NCI-H446 (cell line): ENCODE measurements around the gene S100A12.

ENCODE experiments used
- DNase-seq, 2 experiments: peaks; one replicate each; lab custom pipeline; 2025; lab: John Stamatoyannopoulos, UW

Gene S100A12

GRCh38 chr1:153397051-153397923, 21.9 kb upstream of the S100A12 start:
- no peak for DNase-seq

- DNase-seq: no peak
These were observed 21.0 kb upstream of the S100A12 start for GRCh38 chr1:153396461-153396860.

DNA sequence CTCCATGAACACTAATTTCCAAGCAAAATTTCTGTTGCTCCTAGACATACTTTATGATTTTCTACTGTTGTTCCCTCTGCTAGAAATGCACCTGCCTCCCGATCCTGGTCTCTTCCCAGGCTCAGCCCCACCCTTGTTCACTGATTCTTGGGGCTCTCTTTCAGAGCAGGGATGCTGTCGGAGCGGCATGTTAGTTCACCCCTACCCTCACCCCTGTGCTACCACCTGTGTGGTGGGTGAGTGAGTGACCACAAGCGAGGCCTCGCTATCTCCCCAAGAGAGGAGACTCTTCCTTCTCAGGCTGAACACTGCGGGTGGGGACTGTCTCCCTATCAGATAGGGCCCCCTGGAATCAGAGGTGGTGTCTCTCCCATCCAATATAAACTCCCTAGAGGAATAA, 20.4 kb upstream of the S100A12 start:
- DNase-seq: no peak

- no peak for DNase-seq
These were observed 19.8 kb upstream of the S100A12 start for GRCh38 chr1:153395136-153395685.

DNA sequence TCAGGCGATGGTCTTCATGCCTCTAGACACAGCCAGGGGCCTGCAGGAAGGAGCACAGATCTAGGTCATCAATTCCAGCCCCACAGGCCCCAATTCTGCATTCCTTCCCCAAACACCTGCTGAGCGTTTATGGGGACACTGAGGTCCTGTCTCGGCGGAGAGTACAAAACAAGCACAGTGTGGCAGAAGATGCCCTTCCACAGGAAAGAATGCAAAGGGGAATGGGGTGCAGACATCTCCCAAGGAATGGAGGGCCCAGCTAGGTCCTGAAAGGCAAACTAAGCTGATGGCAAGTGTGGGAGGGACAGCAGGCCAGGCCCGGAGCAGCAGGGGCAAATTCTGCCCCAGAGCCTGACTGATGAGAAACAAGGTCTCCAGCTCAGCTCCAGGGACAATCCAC, 19.0 kb upstream of the S100A12 start:
- DNase-seq: no peak

DNA sequence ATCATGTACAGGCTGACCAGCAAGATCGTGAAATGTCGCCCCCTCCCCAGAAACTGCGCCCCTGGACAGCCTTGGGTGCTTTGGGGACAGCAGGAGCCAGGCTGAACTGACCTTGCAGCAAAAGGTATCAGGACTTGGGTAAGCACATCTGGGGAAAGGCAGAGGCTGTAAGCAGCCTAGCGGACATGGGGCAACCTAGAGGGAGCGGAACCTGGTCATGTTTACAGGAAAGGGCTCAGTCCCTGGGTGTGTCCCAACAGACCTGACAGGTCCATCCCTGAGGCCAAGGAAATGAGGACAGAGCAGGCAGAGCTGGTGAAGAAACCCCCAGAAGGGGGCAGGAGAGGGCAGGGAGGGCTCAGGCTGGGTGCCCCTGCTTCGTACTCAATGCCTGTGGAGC, 18.5 kb upstream of the S100A12 start:
- no peak for DNase-seq

- DNase-seq: no peak
These were observed 17.4 kb upstream of the S100A12 start for GRCh38 chr1:153392822-153393221.

- DNase-seq: no peak
These were observed 16.8 kb upstream of the S100A12 start for GRCh38 chr1:153392258-153392657.

- no peak for DNase-seq
These were observed 15.7 kb upstream of the S100A12 start, which contains the start of gene S100A8 for GRCh38 chr1:153390938-153391710. Gene S100A8, minus strand, starts transcription at chr1:153391073. Its CDS starts 538 bp downstream, at chr1:153390535.

DNA sequence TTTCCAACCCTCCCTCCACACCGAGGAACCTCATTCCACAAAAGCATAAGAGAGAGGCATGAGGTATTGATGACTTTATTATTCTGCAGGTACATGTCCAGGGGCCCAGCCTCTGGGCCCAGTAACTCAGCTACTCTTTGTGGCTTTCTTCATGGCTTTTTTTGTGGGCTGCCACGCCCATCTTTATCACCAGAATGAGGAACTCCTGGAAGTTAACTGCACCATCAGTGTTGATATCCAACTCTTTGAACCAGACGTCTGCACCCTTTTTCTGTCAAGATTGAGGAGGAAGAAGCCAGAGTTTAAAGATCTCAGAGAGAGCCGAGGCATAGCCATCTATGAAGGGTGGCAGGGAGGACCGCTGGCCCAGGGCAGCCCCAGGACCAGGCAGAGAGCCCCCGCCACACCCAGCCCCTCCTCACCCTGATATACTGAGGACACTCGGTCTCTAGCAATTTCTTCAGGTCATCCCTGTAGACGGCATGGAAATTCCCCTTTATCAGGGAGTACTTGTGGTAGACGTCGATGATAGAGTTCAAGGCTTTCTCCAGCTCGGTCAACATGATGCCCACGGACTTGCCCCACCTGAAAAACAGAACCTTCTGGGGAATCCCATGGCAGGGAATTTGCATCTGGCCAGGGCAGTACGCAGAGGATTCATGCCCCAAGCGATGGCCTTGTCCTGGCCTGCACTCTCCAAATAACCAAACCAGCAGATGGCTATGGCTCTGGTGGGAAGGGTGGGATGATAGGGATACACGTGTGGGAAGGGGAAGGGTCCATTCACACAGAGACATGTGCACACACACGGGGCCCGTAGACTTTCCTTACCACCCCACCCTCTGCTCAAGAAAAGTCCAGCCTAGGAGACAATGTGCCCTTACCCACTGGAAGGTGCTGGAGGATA, 14.8 kb upstream of the S100A12 start:
- DNase-seq: no peak

DNA sequence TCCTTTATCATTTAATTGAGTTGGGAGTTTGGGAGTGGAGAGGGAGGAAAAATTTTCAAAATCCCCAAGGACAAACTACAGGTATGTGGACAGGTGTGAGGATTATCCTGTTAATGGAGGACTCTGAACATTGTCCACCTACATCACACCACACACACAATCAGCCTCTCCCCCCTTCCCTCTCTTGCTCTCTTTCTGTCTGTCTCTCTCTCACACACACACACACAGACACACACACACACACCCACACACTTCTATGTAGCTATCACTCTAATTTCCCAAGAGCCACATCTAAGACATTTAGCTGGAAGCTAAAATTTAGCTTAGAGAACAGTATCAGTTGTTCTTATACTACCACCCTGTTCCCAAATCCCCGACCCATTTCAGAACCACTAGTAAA, 14.0 kb upstream of the S100A12 start:
- no peak for DNase-seq

DNA sequence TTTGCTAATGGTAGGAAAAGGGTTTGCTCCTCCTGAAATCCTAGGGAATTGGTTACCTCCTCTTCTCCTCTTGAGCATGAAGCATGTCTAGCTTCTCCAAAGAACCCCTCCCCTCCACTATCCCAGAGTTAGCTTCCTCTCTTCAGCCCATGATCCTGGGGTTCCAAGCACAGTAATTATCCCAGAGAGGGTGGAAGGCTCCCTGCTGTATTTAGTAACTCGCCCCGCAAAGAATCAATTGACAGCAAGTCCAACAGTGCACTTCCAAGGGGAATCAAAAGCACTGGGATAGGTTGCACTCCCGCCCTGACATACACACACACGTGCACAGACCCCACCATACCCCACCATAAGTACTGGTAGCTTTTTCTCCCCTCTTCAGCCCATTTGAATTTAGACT, 12.4 kb upstream of the S100A12 start:
- DNase-seq: no peak

DNA sequence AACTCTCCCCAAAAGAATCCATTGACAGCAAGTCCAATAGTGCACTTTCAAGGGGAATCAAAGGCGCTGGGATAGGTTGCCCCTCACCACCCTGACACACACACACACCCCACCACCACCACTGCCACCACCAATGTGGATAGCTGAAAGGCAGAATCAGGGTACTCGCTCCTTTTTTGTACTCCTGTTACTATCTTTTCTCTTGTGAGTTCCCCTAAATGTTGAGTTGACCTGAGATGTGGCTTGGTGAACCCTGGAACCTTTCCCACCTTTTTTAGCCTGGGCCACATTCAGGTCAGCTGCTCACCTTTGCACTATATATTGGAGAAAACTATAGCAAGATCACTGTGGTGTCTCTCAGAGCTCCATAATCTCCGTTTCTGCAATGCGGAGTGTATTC, 11.6 kb upstream of the S100A12 start:
- DNase-seq: no peak

- no peak for DNase-seq
These were observed 11.1 kb upstream of the S100A12 start for GRCh38 chr1:153386500-153386901.

DNA sequence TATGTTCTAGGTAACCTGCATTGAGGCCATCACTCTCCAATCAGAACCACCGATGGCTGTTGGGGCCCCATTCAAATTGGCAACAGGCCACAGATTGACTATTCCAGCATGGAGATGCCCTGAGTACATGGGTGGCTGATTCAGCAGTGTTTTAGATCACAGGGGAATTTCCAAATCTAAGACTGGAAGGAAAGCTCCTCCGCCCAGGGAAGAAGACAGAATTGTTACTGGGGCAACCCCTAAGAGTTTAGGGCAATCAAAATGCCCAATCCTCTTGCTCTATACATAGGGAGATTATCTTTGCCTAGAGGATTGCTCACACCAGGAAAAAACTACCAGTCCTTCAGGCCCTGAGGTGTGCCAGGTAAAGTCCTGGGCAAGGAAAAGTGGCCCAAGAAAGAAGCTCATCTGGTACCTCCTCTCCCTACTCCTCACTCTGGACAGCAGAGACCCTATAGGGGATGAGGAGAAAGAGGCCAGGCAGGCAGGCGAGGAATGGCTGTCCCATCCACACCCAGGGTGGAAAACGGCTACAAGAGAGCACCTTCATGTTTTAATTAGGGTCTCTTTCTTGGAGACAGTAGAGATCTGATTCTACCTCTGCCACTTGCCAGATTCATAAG, 9.6 kb upstream of the S100A12 start:
- DNase-seq: no peak

DNA sequence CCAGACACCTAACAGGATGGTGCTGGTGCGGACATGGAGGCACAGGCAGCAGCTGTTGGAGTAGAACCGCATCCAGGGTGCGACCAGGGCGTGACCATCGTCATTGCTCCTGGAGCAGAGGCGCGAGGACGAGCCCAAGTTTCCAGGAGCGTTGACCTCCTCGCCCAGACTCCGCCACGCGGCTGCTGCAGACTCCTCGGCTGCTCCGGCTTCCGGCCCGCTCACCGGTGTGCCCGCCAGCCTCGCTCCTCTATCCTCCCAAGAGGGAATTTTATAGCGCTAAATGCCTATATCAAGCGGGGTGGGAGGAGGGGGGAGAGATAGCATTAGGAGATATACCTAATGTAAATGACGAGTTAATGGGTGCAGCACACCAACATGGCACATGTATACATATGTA, 5.3 kb upstream of the S100A12 start:
- DNase-seq: no peak

DNA sequence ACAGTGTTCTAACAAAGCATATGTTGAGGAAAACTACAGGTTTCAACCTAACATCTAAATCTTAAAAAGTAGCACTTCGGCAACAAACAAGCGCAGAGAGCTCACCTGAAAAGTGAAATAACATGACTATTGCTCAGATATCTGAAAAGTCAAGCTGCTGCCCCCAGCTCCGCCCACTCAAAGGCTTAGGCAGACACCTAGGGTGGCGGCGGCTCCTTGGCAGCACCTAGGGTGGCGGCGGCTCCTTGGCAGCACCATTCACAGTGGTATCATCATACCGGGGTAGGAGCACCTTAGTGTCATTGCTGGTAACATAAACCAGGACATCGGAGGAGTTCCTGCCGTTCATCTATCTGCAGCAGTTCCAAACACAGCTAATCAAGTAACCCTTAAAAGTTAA, 4.2 kb upstream of the S100A12 start:
- DNase-seq: no peak

DNA sequence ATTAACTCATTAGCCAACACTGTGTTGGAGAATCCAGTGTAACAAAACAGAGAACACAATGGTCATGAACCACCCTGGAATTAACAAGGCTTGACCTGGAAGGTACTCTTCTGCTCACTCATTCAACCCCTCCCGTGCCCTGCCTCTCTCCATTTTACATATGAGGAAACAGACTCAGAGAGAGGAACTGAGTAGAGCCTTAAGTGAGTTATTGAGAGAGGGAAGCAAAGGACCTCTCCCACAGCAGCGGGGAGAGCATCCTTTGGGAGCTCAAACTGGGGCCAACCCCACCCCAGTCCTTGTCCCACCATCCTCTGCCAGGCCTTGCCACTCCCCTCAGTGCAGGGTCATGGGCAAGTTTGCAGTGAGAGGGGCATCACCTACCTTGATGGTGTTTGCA, 1.4 kb downstream of the S100A12 start:
- no peak for DNase-seq

GRCh38 chr1:153372571-153372970, 2.9 kb downstream of the S100A12 start:
- DNase-seq: no peak

- no peak for DNase-seq
These were observed 4.2 kb downstream of the S100A12 start for GRCh38 chr1:153371231-153371630.

DNA sequence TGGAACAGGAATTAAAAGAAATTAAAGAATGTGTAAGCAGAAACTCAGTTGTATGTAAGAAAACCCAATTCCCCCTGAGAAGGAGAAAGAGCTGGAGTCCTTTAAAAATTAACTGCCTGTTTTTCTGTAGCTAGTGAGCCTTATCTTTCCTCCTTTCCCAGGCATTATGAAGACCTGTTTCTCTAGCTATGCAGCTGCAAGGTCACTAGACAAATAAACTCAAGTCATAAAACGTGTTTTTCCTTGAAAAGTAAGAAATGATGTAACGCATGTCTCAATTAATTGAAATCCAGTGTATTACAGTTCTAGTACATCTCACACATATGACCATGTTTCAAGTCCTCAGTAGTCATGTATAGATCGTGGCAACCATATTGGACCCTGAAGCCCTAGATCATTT, 5.3 kb downstream of the S100A12 start:
- no peak for DNase-seq
